Endodermal cell (in vitro differentiated cells): ENCODE data around the gene EFNA5. TPM values are rescaled to one million over a fixed set of nuclear protein-coding genes. Genes with fewer than 3 reads are reported as not detected.

ENCODE experiments used
- DNase-seq: peaks from one replicate; pipeline ENCODE4 v3.0.0-alpha.2; 2017
- H3K27ac ChIP-seq: 2 replicates; pipeline ENCODE4 v1.5.1; 2013; ENCODE audit warnings: mild to moderate bottlenecking, low read depth, low read length, moderate library complexity
- H3K27me3 ChIP-seq: 2 replicates; pipeline ENCODE4 v1.6.1; 2013; ENCODE audit warnings: mild to moderate bottlenecking, low read length, moderate library complexity; ENCODE audit not compliant: insufficient read depth, control insufficient read depth, poor library complexity, severe bottlenecking
- H3K36me3 ChIP-seq: 2 replicates; pipeline ENCODE4 v1.7.0; 2013; ENCODE audit warnings: mild to moderate bottlenecking, low read length, moderate library complexity; ENCODE audit not compliant: control insufficient read depth, insufficient read depth
- H3K4me1 ChIP-seq: one replicate; pipeline ENCODE4 v1.7.0; 2013; ENCODE audit warnings: low read length; ENCODE audit not compliant: control insufficient read depth, insufficient read depth
- H3K4me3 ChIP-seq: 2 replicates; pipeline ENCODE4 v1.5.1; 2013; ENCODE audit warnings: mild to moderate bottlenecking, low read length, moderate library complexity
- H3K9ac ChIP-seq: 2 replicates; pipeline ENCODE4 v1.6.1; 2013; ENCODE audit warnings: mild to moderate bottlenecking, low read length, moderate library complexity; ENCODE audit not compliant: poor library complexity, severe bottlenecking; ENCODE audit errors: extremely low read depth
- H3K9me3 ChIP-seq: 2 replicates; pipeline ENCODE4 v1.6.1; 2013; ENCODE audit warnings: mild to moderate bottlenecking, low read length, moderate library complexity; ENCODE audit not compliant: control insufficient read depth
- H3K27ac Mint-ChIP-seq: 2 replicates; pipeline ENCODE4 v1.8.0; 2020; ENCODE audit warnings: mixed read lengths
- H3K27me3 Mint-ChIP-seq: 2 replicates; pipeline ENCODE4 v1.8.0; 2021; ENCODE audit warnings: mild to moderate bottlenecking, mixed read lengths; ENCODE audit not compliant: insufficient read depth
- H3K36me3 Mint-ChIP-seq: 2 replicates; pipeline ENCODE4 v1.8.0; 2020; ENCODE audit warnings: low read depth, mixed read lengths
- H3K4me1 Mint-ChIP-seq: 2 replicates; pipeline ENCODE4 v1.8.0; 2020; ENCODE audit warnings: mixed read lengths
- H3K4me3 Mint-ChIP-seq: 2 replicates; pipeline ENCODE4 v1.8.0; 2020; ENCODE audit warnings: mild to moderate bottlenecking, moderate library complexity, mixed read lengths
- H3K9me3 Mint-ChIP-seq: 2 replicates; pipeline ENCODE4 v1.8.0; 2020; ENCODE audit warnings: mild to moderate bottlenecking, mixed read lengths
- WGBS, 2 experiments: methylation state at CpG; one replicate each; pipeline versions ENCODE4 v1.1.5 to v1.1.7; 2013; ENCODE audit warnings: missing lambda C conversion rate in 2 of 2, mixed read lengths in 1 of 2; ENCODE audit not compliant: insufficient coverage in 1 of 2, insufficient read length in 1 of 2; 5-methylcytosine and 5-hydroxymethylcytosine counted together
- total RNA-seq, 2 donors: library from RNA; stranded (reverse); fragmentation: NEBNext Ultra II Directional in 1 of 2; extraction: Animal tissue kit (Norgen Biotek cat#: 25700) in 1 of 2; gene quantifications; 2 replicates in 1 of 2; 3 replicates in 1 of 2; pipeline ENCODE4 v1.2.1, GENCODE V29; 2021
- TF ChIP-seq, protein P1 (sequence below): fragments of 200-600 bp; sonication (generic); conservative IDR thresholded peaks from 2 replicates; pipeline ENCODE4 v1.5.0; 2021; ENCODE audit warnings: antibody characterized with exemption, mild to moderate bottlenecking

EFNA5 gene
- total RNA-seq, 2 donors from 2014 or later, result 53.3 to 63.1 TPM

DNA sequence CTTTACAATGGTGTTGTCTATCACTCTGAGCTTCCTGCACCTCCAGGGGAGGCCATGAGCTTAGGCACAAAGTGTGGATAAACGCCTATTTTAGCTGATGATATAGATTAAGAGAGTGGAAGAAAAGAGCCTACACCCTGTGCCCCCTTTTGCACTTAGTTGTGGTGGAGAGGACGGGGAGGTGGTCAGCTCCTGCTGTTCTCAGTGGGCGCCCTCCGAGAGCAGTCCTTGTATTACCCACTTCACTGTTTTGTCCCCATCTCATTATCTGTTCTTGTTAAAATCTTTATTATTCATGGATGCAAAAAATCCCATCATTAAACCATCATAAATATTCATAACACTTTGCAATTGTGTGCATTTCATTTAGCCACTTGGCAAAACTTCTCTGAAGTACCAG, 303.3 kb downstream of the EFNA5 start:
- Mint-ChIP-seq H3K36me3 (no peaks in the 10 kb centered on the region), H3K4me3 (no peak overlapping the region), H3K27ac (peak overlapping the region; percentile 4), H3K4me1 (peaks cover 36% of the 10 kb centered on the region), H3K27me3 (no peaks in the 10 kb centered on the region), H3K9me3 (no peaks in the 10 kb centered on the region)
- Histone ChIP-seq H3K9ac (no peak overlapping the region), H3K9me3 (no peaks in the 10 kb centered on the region), H3K27ac (peak overlapping the region; percentile 79), H3K27me3 (no peaks in the 10 kb centered on the region), H3K4me3 (peak overlapping the region; percentile 20), H3K4me1 (peaks cover 14% of the 10 kb centered on the region), H3K36me3 (no peaks in the 10 kb centered on the region)
- 75 to 88% methylated on average over 3 to 4 of the region's 4 CpGs for WGBS, 2 experiments
- TF ChIP-seq, protein P1, sequence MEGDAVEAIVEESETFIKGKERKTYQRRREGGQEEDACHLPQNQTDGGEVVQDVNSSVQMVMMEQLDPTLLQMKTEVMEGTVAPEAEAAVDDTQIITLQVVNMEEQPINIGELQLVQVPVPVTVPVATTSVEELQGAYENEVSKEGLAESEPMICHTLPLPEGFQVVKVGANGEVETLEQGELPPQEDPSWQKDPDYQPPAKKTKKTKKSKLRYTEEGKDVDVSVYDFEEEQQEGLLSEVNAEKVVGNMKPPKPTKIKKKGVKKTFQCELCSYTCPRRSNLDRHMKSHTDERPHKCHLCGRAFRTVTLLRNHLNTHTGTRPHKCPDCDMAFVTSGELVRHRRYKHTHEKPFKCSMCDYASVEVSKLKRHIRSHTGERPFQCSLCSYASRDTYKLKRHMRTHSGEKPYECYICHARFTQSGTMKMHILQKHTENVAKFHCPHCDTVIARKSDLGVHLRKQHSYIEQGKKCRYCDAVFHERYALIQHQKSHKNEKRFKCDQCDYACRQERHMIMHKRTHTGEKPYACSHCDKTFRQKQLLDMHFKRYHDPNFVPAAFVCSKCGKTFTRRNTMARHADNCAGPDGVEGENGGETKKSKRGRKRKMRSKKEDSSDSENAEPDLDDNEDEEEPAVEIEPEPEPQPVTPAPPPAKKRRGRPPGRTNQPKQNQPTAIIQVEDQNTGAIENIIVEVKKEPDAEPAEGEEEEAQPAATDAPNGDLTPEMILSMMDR, result no peak
- no peak for DNase-seq

DNA sequence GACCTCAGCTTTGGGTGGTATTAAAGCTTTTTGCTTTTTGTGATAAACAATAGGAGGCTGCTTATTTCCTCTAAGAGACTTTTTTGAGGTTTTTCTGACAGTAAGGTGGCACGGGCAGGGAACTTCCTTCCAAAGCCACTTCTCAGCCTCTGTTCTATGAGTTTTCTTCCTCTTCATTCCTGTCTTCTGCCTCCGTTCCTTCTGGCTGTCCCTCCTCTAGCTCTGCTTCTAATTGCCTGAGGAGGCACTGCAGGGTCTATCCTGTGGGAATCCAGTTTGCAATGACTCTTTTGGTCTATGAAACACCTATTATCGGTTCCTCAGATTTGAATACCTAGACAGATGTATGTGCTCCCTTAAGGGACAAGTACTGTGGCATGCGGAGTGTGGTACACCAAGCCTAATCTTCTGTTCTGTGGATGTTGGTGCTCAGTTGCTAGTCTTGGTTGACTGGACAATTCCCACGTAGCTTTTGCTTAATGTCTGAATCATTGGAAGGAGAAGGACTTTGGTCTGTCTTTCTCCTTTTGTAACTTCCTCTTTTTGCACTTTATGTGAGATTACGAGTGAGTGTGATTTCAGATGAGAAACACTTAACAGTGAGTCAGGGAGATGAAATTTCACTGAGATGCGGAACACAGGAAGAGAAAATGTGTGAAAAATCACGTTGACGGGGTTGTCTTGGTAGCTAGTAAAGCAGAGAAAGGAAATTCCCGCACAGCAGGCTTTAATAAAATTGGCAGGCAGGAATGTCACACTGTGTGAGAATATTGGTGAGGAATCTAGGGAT, 305.2 kb downstream of the EFNA5 start:
- TF ChIP-seq, protein P1, result peak; percentile 41
- H3K27me3 ChIP-seq, result no peaks in the 10 kb centered on the region
- Mint-ChIP-seq H3K4me3 (no peak overlapping the region), H3K36me3 (no peaks in the 10 kb centered on the region), H3K27ac (peak overlapping the region; percentile 1), H3K27me3 (no peaks in the 10 kb centered on the region), H3K4me1 (peaks cover 36% of the 10 kb centered on the region), H3K9me3 (no peaks in the 10 kb centered on the region)
- H3K4me1 ChIP-seq, result peaks cover 14% of the 10 kb centered on the region
- peak overlapping the region; percentile 87 for H3K27ac ChIP-seq
- WGBS, 2 experiments, result 81 to 89% methylated on average over 7 to 10 of the region's 10 CpGs
- H3K4me3 ChIP-seq, result no peak overlapping the region
- H3K36me3 ChIP-seq, result no peaks in the 10 kb centered on the region
- no peak overlapping the region for H3K9ac ChIP-seq
- peak; percentile 69 for DNase-seq
- H3K9me3 ChIP-seq, result no peaks in the 10 kb centered on the region

DNA sequence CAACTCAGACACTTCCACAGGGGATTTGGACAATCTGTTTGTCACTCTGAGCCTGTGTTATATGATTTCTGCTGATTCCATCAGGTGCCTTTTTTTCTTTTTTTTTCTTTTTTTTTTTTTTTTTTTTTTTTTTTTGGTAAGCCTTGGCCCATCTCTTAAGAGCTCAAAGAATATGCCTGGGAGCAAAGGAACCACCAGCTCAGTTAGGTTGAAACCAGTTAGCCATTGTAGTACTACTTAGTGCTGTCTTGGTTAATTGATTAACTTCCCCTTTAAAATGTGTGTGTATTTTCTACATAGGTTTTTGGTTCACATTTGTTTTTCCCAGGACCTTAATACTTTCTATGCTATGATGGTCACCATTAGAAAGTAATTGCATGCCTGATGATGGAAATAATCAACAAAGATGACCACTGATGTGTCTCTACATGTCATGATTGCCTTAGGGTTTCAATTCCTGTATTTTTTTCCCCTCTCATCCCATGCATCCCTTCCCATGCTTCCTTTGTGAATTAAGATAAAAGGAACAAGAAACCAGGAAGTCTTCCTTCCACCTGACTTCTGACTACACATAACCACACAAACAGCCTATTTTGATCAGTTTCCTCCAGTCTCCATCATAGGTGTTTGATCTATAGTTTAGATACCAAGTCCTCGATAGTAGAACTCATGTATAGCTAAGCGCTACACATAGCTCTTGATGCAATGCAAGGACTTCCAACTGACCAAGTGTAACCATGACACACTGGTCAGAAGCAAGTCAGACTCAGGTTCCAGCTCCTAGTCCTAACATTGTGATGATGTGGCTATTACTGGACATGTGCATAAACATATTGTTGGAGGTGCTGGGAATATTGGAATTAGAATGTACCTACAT, 306.1 kb downstream of the EFNA5 start:
- Mint-ChIP-seq H3K27ac (no peak overlapping the region), H3K27me3 (no peaks in the 10 kb centered on the region), H3K9me3 (no peaks in the 10 kb centered on the region), H3K4me3 (no peak overlapping the region), H3K36me3 (no peaks in the 10 kb centered on the region), H3K4me1 (peaks cover 36% of the 10 kb centered on the region)
- Histone ChIP-seq H3K9me3 (no peaks in the 10 kb centered on the region), H3K27ac (no peak overlapping the region), H3K9ac (no peak overlapping the region), H3K4me1 (peaks cover 14% of the 10 kb centered on the region), H3K27me3 (no peaks in the 10 kb centered on the region), H3K36me3 (no peaks in the 10 kb centered on the region), H3K4me3 (no peak overlapping the region)
- TF ChIP-seq, protein P1, result no peak
- 97 to 100% methylated on average over 2 of the region's 2 CpGs for WGBS, 2 experiments
- no peak for DNase-seq
